ENCODE data around the gene ARL15. TPM values are rescaled to one million over a fixed set of nuclear protein-coding genes. Genes with fewer than 3 reads are reported as not detected.

ARL15 gene
- total and polyA plus RNA-seq, 9 of the 15 experiments (the other 6 are each of a cell fraction or from before 2014, with no cell fraction given), result 18.5 to 80.4 (median 57.0) TPM

- Histone ChIP-seq H3K9ac (ENCODE audit: insufficient read depth in 1 of 2, low read depth in 2 of 2, low read length in 2 of 2) (no peak overlapping the region), H4K20me1 (replicated peaks; ENCODE audit: control insufficient read depth, insufficient read depth, low read length) (peaks cover 13% of the 10 kb centered on the region), H3K36me3 (ENCODE audit: control insufficient read depth, insufficient read depth, low read length) (no peaks in the 10 kb centered on the region; the same call in 2 of the 3 replicates), H3K27me3 (ENCODE audit: control insufficient read depth in 2 of 2, insufficient read depth in 2 of 2, low read length in 2 of 2) (no peaks in the 10 kb centered on the region), H2AFZ (ENCODE audit: low read depth, low read length) (no peak overlapping the region), H3K79me2 (ENCODE audit: control insufficient read depth, insufficient read depth, low read length) (peaks cover 89% of the 10 kb centered on the region), H3K4me2 (ENCODE audit: insufficient read depth, low read length) (no peak overlapping the region), H3K4me1 (replicated peaks in 1 of 2; ENCODE audit: control insufficient read depth in 2 of 2, insufficient read depth in 2 of 2, low read length in 2 of 2) (peaks cover 0 to 12% of the 10 kb centered on the region in 2 experiments; a peak in 4 of 5 replicates), H3K9me1 (ENCODE audit: control insufficient read depth, insufficient read depth, low read length) (peaks cover 4% of the 10 kb centered on the region), H3K9me3 (replicated peaks; ENCODE audit: control insufficient read depth, insufficient read depth, low read depth, low read length) (no peaks in the 10 kb centered on the region), H3K27ac (ENCODE audit: extremely low read depth, low read depth, low read length) (no peak overlapping the region), H3K4me3 (no peak overlapping the region)
- FAIRE-seq, result no peak
- POLR2A ChIA-PET, result no interaction called here
- no TSS peak for BruUV-seq (replicated peaks)
- in situ Hi-C loops (cut with MboI) (loop anchor here (25.0 kb wide), 1 partner anchor 783 kb away; no protein-coding TSS in a partner anchor), intact Hi-C loops (cut with micrococcal nuclease) (loop anchor here (10.0 kb wide), 1 partner anchor 956 kb away; no protein-coding TSS in a partner anchor)
- CTCF ChIA-PET (ENCODE audit: low intra/inter-chr PET ratio), result no interaction called here
- ATAC-seq, result no peak
- DNase-seq (ENCODE audit: extremely low read depth in 1 of 4, low spot score in 3 of 4), result no peak
- TF ChIP-seq KDM2B (CRISPR knock-in tag; IDR thresholded peaks at IDR 0.05), result no peak
- no peak for TF ChIP-seq TCF7 (IDR thresholded peaks at IDR 0.05; ENCODE audit: borderline replicate concordance)
- no peak for TF ChIP-seq ZBTB40 (IDR thresholded peaks at IDR 0.05)
- no peak for TF ChIP-seq ZBTB40 (CRISPR knock-in tag; IDR thresholded peaks at IDR 0.05)
- TF ChIP-seq HOXB6 (CRISPR knock-in tag; IDR thresholded peaks at IDR 0.05; ENCODE audit: borderline replicate concordance), result no peak
- no peak for TF ChIP-seq EGR1 (conservative IDR thresholded peaks at IDR 0.05)
- TF ChIP-seq TAF1 (IDR thresholded peaks at IDR 0.05; ENCODE audit: control insufficient read depth, extremely low read depth, insufficient read depth, low read length, severe bottlenecking), result no peak
- no peak for TF ChIP-seq HNRNPH1 (optimal IDR thresholded peaks at IDR 0.05; ENCODE audit: low read depth, low read length)
- no peak for TF ChIP-seq MYNN (IDR thresholded peaks at IDR 0.05)
- TF ChIP-seq MYNN (CRISPR knock-in tag; IDR thresholded peaks at IDR 0.05), result no peak
- TF ChIP-seq MYC (IDR thresholded peaks at IDR 0.05; ENCODE audit: low read depth, low read length), result no peak
- TF ChIP-seq MYC (CRISPR knock-in tag; IDR thresholded peaks at IDR 0.05; ENCODE audit: borderline replicate concordance, low read depth), result no peak
- WGBS (ENCODE audit: insufficient coverage, low coverage, missing lambda C conversion rate), result 82% methylated on average over 12 of the region's 12 CpGs
These were observed 89.9 kb downstream of the ARL15 start for GRCh38 chr5:54220230-54221040.

Data from K562 (cell line).